ENCODE data around the gene KRTAP16-1. TPM values are rescaled to one million over a fixed set of nuclear protein-coding genes. Genes with fewer than 3 reads are reported as not detected.

The KRTAP16-1 gene
- total and polyA plus RNA-seq, 9 donors: not detected

DNA sequence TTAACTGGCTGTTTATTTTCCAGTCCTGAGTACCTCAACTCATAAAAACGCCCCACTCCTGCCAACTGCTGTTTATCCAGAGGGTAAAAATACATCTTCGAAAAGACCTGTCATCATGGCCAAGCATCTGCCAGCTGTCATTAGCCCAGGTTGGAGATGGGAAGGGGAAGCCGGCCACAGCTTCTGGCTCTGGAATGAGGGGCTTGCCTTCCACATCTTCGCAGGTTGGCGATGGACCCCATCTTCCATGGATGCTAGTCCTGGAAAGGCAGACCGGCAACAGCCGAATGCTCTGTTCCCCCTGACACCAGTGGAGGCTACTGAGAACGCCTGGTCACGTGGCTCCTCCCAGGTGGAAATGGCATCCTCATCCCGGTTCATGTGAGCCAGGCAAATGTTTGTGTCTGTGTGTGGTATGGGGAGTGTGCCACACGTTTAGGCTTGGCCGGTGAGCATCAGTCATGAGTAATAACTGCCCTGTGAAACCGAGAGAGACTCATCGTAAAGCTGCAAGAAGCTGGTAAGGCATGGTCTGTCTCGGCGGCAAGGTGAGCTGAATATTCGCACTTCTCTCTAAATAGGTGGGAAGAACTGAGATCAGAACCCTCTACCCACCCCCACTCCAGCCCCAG lies 6.8 kb upstream of the KRTAP16-1 start:
- WGBS, 3 donors: 75 to 77% (median 77%) methylated on average over 17 of the region's 17 CpGs
- Histone ChIP-seq H3K27me3 (no peaks in the 10 kb centered on the region), H3K36me3 (no peaks in the 10 kb centered on the region), H3K4me1 (ENCODE audit: insufficient read depth) (no peaks in the 10 kb centered on the region), H3K27ac (no peak overlapping the region), H3K9me3 (no peaks in the 10 kb centered on the region), H3K4me3 (no peak overlapping the region)
- no peak for DNase-seq
- intact Hi-C loops (cut with DNase I): no loop called here
- TF ChIP-seq EP300 (IDR thresholded peaks at IDR 0.05) (no peak), POLR2A (IDR thresholded peaks at IDR 0.05) (no peak), CTCF (IDR thresholded peaks at IDR 0.05) (no peak)

GRCh38 chr17:41315204-41315794 lies 6.2 kb upstream of the KRTAP16-1 start, which contains the start of gene KRTAP17-1:
Gene KRTAP17-1, minus strand, starts transcription at chr17:41315710. Its CDS starts 60 bp downstream, at chr17:41315650.
- Histone ChIP-seq H3K4me3 (no peak within 1 kb of the TSS), H3K4me1 (ENCODE audit: insufficient read depth) (no peaks in the 10 kb centered on the region), H3K9me3 (no peaks in the 10 kb centered on the region), H3K27me3 (no peaks in the 10 kb centered on the region), H3K36me3 (no peaks in the 10 kb centered on the region), H3K27ac (no peak within 1 kb of the TSS)
- intact Hi-C loops (cut with DNase I): no loop called here
- TF ChIP-seq POLR2A (IDR thresholded peaks at IDR 0.05): no peak
- no peak for TF ChIP-seq CTCF (IDR thresholded peaks at IDR 0.05)
- TF ChIP-seq EP300 (IDR thresholded peaks at IDR 0.05): no peak
- DNase-seq: no peak
- 81 to 86% (median 82%) methylated on average over 24 of the region's 24 CpGs for WGBS, 3 donors

DNA sequence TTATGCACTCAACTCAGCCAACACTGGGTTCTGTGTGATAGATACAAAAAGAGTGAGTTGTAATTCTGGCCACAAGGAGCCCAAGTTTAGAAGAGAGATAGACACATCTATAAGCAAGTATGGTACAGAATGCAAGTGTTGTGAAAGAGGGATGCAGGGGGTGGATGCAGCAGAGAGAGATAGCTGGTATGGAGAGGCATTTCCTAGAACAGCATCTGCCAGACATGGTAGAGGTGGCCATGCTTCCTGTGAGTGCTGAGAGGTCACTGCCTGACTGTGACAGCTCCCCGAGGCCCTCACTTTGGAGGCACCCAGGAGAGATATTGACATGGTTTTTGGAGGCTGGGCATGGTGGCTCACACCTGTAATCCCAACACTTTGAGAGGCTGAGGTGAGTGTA lies 2.0 kb upstream of the KRTAP16-1 start:
- intact Hi-C loops (cut with DNase I): no loop called here
- WGBS, 3 donors: 79 to 89% (median 86%) methylated on average over 1 of the region's 1 CpG
- Histone ChIP-seq H3K27me3 (no peaks in the 10 kb centered on the region), H3K27ac (no peak overlapping the region), H3K36me3 (no peaks in the 10 kb centered on the region), H3K9me3 (no peaks in the 10 kb centered on the region), H3K4me1 (ENCODE audit: insufficient read depth) (no peaks in the 10 kb centered on the region), H3K4me3 (no peak overlapping the region)
- no peak for TF ChIP-seq EP300 (IDR thresholded peaks at IDR 0.05)
- no peak for DNase-seq

GRCh38 chr17:41308251-41308917 lies 725 bp downstream of the KRTAP16-1 start:
- intact Hi-C loops (cut with DNase I): no loop called here
- H3K27me3 ChIP-seq: no peaks in the 10 kb centered on the region
- 70 to 79% (median 74%) methylated on average over 10 of the region's 10 CpGs for WGBS, 3 donors
- no peaks in the 10 kb centered on the region for H3K9me3 ChIP-seq
- no peaks in the 10 kb centered on the region for H3K4me1 ChIP-seq (ENCODE audit: insufficient read depth)
- DNase-seq: no peak
- TF ChIP-seq POLR2A (IDR thresholded peaks at IDR 0.05) (no peak), EP300 (IDR thresholded peaks at IDR 0.05) (no peak), CTCF (IDR thresholded peaks at IDR 0.05) (no peak)
- H3K27ac ChIP-seq: no peak overlapping the region
- no peaks in the 10 kb centered on the region for H3K36me3 ChIP-seq
- H3K4me3 ChIP-seq: no peak overlapping the region

DNA sequence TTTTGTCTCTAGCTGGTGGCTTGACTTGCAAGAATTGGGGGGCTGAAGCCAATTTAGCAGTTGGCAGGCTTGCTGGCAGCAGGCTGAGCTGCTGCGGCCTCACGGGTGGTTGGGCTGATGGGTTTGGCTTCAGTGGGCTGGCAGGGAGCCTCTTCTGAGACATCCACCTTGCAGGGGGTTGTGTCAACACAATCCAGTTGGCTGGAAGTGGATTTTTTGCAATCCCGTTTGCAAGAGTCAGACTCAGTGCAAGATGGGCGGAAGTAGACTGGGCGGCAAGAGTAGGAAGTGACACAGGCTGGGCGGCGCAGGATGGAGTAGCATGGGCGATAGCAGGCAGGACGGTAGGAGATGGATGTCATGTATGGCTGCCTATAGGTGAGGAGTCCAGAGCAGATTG lies 1.5 kb downstream of the KRTAP16-1 start:
- Histone ChIP-seq H3K4me1 (ENCODE audit: insufficient read depth) (no peaks in the 10 kb centered on the region), H3K27me3 (no peaks in the 10 kb centered on the region), H3K27ac (no peak overlapping the region), H3K36me3 (no peaks in the 10 kb centered on the region), H3K4me3 (no peak overlapping the region), H3K9me3 (no peaks in the 10 kb centered on the region)
- intact Hi-C loops (cut with DNase I): no loop called here
- no peak for DNase-seq
- WGBS, 3 donors: 81 to 90% (median 84%) methylated on average over 9 of the region's 9 CpGs
- no peak for TF ChIP-seq EP300 (IDR thresholded peaks at IDR 0.05)
- no peak for TF ChIP-seq POLR2A (IDR thresholded peaks at IDR 0.05)
- TF ChIP-seq CTCF (IDR thresholded peaks at IDR 0.05): no peak

All from ovary (tissue), 9 donors.